Measurements from ENCODE around the gene LSM10. TPM values are rescaled to one million over a fixed set of nuclear protein-coding genes. Genes with fewer than 3 reads are reported as not detected.
A peak's percentile ranks its signal among the peaks of the same experiment; 100 is the strongest.

The LSM10 gene
- total RNA-seq, 1 experiment from 2014 or later, result 42.2 TPM

DNA sequence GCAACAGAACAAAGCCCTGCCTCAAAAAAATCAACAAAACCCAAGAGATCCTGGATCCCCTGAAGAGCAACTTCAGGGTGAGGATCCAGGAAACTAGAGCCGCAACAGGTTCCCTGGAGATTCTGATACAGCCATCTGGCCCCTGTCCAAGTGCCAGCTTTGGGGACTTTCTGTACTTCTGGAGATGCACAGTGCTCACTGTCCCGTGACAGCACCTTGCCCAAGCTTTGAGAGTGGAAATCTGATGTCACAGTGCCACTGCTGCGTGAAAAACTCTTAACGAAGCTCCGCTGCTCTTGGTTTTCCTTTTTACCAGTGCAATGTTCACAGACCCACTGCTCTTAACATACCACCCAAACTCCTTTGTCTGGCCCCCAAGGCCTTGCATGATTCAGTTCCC, 38.3 kb downstream of the LSM10 start:
- Mint-ChIP-seq H3K4me1 (no peaks in the 10 kb centered on the region), H3K27me3 (ENCODE audit: low read depth) (no peaks in the 10 kb centered on the region), H3K9me3 (no peaks in the 10 kb centered on the region), H3K4me3 (no peak overlapping the region), H3K27ac (peak overlapping the region in 1 of 3 experiments; percentile 61; a peak in 3 of 7 replicates), H3K36me3 (ENCODE audit: insufficient read depth in 1 of 3, low read depth in 3 of 3) (peaks cover 7 to 45% (median 36%) of the 10 kb centered on the region in 3 experiments)
- Histone ChIP-seq H4K20me1 (ENCODE audit: control insufficient read depth, insufficient read depth, insufficient read length) (no peaks in the 10 kb centered on the region), H3K9ac (ENCODE audit: extremely low read depth, insufficient read length, low read length) (no peak overlapping the region), H3K4ac (ENCODE audit: low read depth, low read length) (no peak overlapping the region), H3K27ac (ENCODE audit: insufficient read length, low read depth, low read length) (no peak overlapping the region), H3K14ac (ENCODE audit: insufficient read depth, low read length) (no peak overlapping the region), H2BK12ac (ENCODE audit: insufficient read length, low read depth, low read length) (no peak overlapping the region), H3K9me3 (ENCODE audit: control insufficient read depth, low read depth, low read length) (no peaks in the 10 kb centered on the region), H2BK15ac (ENCODE audit: low read depth, low read length) (no peak overlapping the region), H4K5ac (ENCODE audit: insufficient read length, low read depth, low read length) (no peak overlapping the region), H3K23ac (ENCODE audit: insufficient read length, low read depth, low read length) (no peak overlapping the region), H3K79me2 (ENCODE audit: insufficient read depth, low read length) (no peaks in the 10 kb centered on the region), H3K79me1 (ENCODE audit: insufficient read depth, low read depth, low read length, poor library complexity, severe bottlenecking) (no peaks in the 10 kb centered on the region), H4K8ac (replicated peaks; ENCODE audit: insufficient read length, low read depth, low read length) (no peak overlapping the region), H2AK5ac (ENCODE audit: insufficient read length, low read length) (no peak overlapping the region), H2BK20ac (ENCODE audit: low read depth, low read length, poor library complexity, severe bottlenecking) (no peak overlapping the region), H3K23me2 (ENCODE audit: insufficient read length, low read depth, low read length, poor library complexity, severe bottlenecking) (no peaks in the 10 kb centered on the region), H3K18ac (ENCODE audit: insufficient read length, low read depth, low read length) (no peak overlapping the region), H3K4me2 (ENCODE audit: insufficient read depth, insufficient read length, low read length) (no peak overlapping the region), H3K56ac (ENCODE audit: insufficient read length, low read depth, low read length) (no peak overlapping the region), H2BK5ac (ENCODE audit: insufficient read length, low read length) (no peak overlapping the region), H3T11ph (ENCODE audit: low read length) (no peak overlapping the region), H2BK120ac (ENCODE audit: low read depth, low read length, poor library complexity, severe bottlenecking) (no peak overlapping the region), H3K4me1 (ENCODE audit: insufficient read depth, low read length) (no peaks in the 10 kb centered on the region), H2AFZ (ENCODE audit: low read length) (no peak overlapping the region), H4K91ac (ENCODE audit: insufficient read length, low read depth, low read length) (no peak overlapping the region), H3K27me3 (ENCODE audit: insufficient read depth, low read length) (no peaks in the 10 kb centered on the region)
- WGBS (ENCODE audit: extremely low coverage, insufficient read length, low lambda C conversion rate), result no CpG with 5 or more reads among the region's 5 CpGs
- DNase-seq, result no peak
- TF ChIP-seq, protein P1, sequence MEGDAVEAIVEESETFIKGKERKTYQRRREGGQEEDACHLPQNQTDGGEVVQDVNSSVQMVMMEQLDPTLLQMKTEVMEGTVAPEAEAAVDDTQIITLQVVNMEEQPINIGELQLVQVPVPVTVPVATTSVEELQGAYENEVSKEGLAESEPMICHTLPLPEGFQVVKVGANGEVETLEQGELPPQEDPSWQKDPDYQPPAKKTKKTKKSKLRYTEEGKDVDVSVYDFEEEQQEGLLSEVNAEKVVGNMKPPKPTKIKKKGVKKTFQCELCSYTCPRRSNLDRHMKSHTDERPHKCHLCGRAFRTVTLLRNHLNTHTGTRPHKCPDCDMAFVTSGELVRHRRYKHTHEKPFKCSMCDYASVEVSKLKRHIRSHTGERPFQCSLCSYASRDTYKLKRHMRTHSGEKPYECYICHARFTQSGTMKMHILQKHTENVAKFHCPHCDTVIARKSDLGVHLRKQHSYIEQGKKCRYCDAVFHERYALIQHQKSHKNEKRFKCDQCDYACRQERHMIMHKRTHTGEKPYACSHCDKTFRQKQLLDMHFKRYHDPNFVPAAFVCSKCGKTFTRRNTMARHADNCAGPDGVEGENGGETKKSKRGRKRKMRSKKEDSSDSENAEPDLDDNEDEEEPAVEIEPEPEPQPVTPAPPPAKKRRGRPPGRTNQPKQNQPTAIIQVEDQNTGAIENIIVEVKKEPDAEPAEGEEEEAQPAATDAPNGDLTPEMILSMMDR (conservative IDR thresholded peaks at IDR 0.05), result no peak
